Ishikawa (cell line): Measurements from ENCODE around the gene RNF141.

Experiments used
- CEBPB ChIP-seq: IDR thresholded peaks from 2 replicates; pipeline ENCODE4 v1.6.1; 2012
- RAD21 ChIP-seq: IDR thresholded peaks from 2 replicates; pipeline ENCODE4 v1.6.1; 2012; ENCODE audit warnings: low read depth
- TAF1 ChIP-seq: IDR thresholded peaks from 2 replicates; pipeline ENCODE4 v1.6.1; 2012; ENCODE audit warnings: low read depth, mild to moderate bottlenecking
- TF ChIP-seq, protein P1 (sequence below): IDR thresholded peaks from 2 replicates; pipeline ENCODE4 v1.6.1; 2012
- TF ChIP-seq, protein P2 (sequence below): IDR thresholded peaks from 2 replicates; pipeline ENCODE4 v1.6.1; 2012; ENCODE audit warnings: low read depth, mild to moderate bottlenecking

DNA sequence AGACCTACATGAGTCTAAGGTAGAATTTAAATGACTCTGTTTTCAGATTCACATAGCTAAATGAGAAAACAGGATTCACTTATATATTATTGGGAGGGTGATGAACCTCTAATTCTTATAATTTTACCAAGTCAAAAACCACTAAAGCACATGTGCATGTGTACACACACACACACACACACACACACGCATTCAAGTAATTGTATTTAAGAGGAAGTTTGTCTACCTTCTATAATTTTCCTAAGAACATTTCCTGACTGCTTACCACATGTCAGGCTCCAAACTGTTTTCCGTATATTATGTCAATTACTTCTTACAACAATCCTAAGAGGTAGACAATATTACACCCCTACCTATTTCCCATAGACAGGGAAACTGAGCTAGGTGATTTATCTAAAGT lies 6.7 kb downstream of the RNF141 start:
- TF ChIP-seq, protein P1, sequence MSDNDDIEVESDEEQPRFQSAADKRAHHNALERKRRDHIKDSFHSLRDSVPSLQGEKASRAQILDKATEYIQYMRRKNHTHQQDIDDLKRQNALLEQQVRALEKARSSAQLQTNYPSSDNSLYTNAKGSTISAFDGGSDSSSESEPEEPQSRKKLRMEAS = no peak
- TF ChIP-seq, protein P2, sequence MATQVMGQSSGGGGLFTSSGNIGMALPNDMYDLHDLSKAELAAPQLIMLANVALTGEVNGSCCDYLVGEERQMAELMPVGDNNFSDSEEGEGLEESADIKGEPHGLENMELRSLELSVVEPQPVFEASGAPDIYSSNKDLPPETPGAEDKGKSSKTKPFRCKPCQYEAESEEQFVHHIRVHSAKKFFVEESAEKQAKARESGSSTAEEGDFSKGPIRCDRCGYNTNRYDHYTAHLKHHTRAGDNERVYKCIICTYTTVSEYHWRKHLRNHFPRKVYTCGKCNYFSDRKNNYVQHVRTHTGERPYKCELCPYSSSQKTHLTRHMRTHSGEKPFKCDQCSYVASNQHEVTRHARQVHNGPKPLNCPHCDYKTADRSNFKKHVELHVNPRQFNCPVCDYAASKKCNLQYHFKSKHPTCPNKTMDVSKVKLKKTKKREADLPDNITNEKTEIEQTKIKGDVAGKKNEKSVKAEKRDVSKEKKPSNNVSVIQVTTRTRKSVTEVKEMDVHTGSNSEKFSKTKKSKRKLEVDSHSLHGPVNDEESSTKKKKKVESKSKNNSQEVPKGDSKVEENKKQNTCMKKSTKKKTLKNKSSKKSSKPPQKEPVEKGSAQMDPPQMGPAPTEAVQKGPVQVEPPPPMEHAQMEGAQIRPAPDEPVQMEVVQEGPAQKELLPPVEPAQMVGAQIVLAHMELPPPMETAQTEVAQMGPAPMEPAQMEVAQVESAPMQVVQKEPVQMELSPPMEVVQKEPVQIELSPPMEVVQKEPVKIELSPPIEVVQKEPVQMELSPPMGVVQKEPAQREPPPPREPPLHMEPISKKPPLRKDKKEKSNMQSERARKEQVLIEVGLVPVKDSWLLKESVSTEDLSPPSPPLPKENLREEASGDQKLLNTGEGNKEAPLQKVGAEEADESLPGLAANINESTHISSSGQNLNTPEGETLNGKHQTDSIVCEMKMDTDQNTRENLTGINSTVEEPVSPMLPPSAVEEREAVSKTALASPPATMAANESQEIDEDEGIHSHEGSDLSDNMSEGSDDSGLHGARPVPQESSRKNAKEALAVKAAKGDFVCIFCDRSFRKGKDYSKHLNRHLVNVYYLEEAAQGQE = no peak
- TF ChIP-seq CEBPB = no peak
- no peak for TF ChIP-seq RAD21
- no peak for TF ChIP-seq TAF1
